Cardiac muscle cell (in vitro differentiated cells and primary cell): ENCODE data around the gene MEGF9. TPM values are rescaled to one million over a fixed set of nuclear protein-coding genes. Genes with fewer than 3 reads are reported as not detected.

ENCODE experiments used
- DNase-seq, 2 donors: peaks; one replicate each; pipeline versions ENCODE4 v3.0.0 to v3.0.0-alpha.2; 2010 to 2017; ENCODE audit warnings: low read depth in 1 of 2, low spot score in 1 of 2
- H3K27ac ChIP-seq: fragments of 200-600 bp; sonication (generic); 2 replicates; pipeline ENCODE4 v1.5.1; 2016
- H3K27me3 ChIP-seq: fragments of 200-600 bp; sonication (generic); 2 replicates; pipeline ENCODE4 v1.6.0; 2016; ENCODE audit warnings: control low read depth
- H3K36me3 ChIP-seq: fragments of 200-600 bp; sonication (generic); 2 replicates; pipeline ENCODE4 v1.5.1; 2016; ENCODE audit warnings: control low read depth
- H3K4me1 ChIP-seq: fragments of 200-600 bp; sonication (generic); 2 replicates; pipeline ENCODE4 v1.8.1; 2017; ENCODE audit warnings: low read depth, mild to moderate bottlenecking, mixed run types
- H3K4me3 ChIP-seq: fragments of 200-600 bp; sonication (generic); 2 replicates; pipeline ENCODE4 v1.5.1; 2016; ENCODE audit warnings: mild to moderate bottlenecking
- H3K9me3 ChIP-seq: fragments of 200-600 bp; sonication (generic); 2 replicates; pipeline ENCODE4 v1.5.1; 2017; ENCODE audit warnings: low read depth, mild to moderate bottlenecking, control low read depth
- CTCF ChIP-seq: IDR thresholded peaks from 2 replicates; pipeline ENCODE4 v1.5.1; 2012; ENCODE audit warnings: low read depth, mild to moderate bottlenecking, low read length
- polyA plus RNA-seq: library from polyadenylated mRNA; unstranded; fragments of >200 nt; fragmentation: Nextera tagmentation; extraction: Ambion mirVana; gene quantifications from 2 replicates; pipeline ENCODE4 v1.2.1, GENCODE V29; 2016
- total RNA-seq: library from RNA; depleted of rRNA; stranded (reverse); fragments of >200 nt; gene quantifications from 2 replicates; pipeline ENCODE4 v1.2.3, GENCODE V29; 2016

The MEGF9 gene
- total and polyA plus RNA-seq, 2 experiments from 2014 or later, result 0.60 to 1.8 TPM

GRCh38 chr9:120668399-120668798 is 45.9 kb downstream of the MEGF9 start:
- peak in 1 of 2 donors; percentile 11 for DNase-seq
- Histone ChIP-seq H3K27me3 (peaks cover 27% of the 10 kb centered on the region), H3K4me1 (no peaks in the 10 kb centered on the region), H3K27ac (no peak overlapping the region), H3K36me3 (no peaks in the 10 kb centered on the region), H3K9me3 (no peaks in the 10 kb centered on the region), H3K4me3 (no peak overlapping the region)
- no peak for TF ChIP-seq CTCF

GRCh38 chr9:120663950-120664349 is 50.3 kb downstream of the MEGF9 start:
- H3K27ac ChIP-seq, result no peak overlapping the region
- no peaks in the 10 kb centered on the region for H3K36me3 ChIP-seq
- H3K4me1 ChIP-seq, result no peaks in the 10 kb centered on the region
- no peak for TF ChIP-seq CTCF
- H3K27me3 ChIP-seq, result peaks cover 7% of the 10 kb centered on the region
- no peak for DNase-seq
- no peak overlapping the region for H3K4me3 ChIP-seq
- no peaks in the 10 kb centered on the region for H3K9me3 ChIP-seq

GRCh38 chr9:120663380-120663779 is 50.9 kb downstream of the MEGF9 start:
- no peak for DNase-seq
- Histone ChIP-seq H3K9me3 (no peaks in the 10 kb centered on the region), H3K4me1 (no peaks in the 10 kb centered on the region), H3K4me3 (no peak overlapping the region), H3K27ac (no peak overlapping the region), H3K36me3 (no peaks in the 10 kb centered on the region), H3K27me3 (peaks cover 7% of the 10 kb centered on the region)
- no peak for TF ChIP-seq CTCF

GRCh38 chr9:120662513-120662912 is 51.8 kb downstream of the MEGF9 start:
- no peak for DNase-seq

GRCh38 chr9:120659676-120660075 is 54.6 kb downstream of the MEGF9 start:
- Histone ChIP-seq H3K4me1 (no peaks in the 10 kb centered on the region), H3K9me3 (no peaks in the 10 kb centered on the region), H3K36me3 (no peaks in the 10 kb centered on the region), H3K27me3 (peaks cover 7% of the 10 kb centered on the region), H3K27ac (no peak overlapping the region), H3K4me3 (no peak overlapping the region)
- no peak for DNase-seq
- no peak for TF ChIP-seq CTCF

More at GRCh38 chr9:120662513-120662912, 51.8 kb downstream of the MEGF9 start:
- H3K27ac ChIP-seq, result no peak overlapping the region
- no peaks in the 10 kb centered on the region for H3K9me3 ChIP-seq
- no peaks in the 10 kb centered on the region for H3K36me3 ChIP-seq
- no peak overlapping the region for H3K4me3 ChIP-seq
- no peaks in the 10 kb centered on the region for H3K4me1 ChIP-seq
- H3K27me3 ChIP-seq, result peaks cover 7% of the 10 kb centered on the region
- no peak for TF ChIP-seq CTCF

- Histone ChIP-seq H3K36me3 (no peaks in the 10 kb centered on the region), H3K4me3 (no peak overlapping the region), H3K27ac (no peak overlapping the region), H3K4me1 (no peaks in the 10 kb centered on the region), H3K9me3 (no peaks in the 10 kb centered on the region), H3K27me3 (peaks cover 7% of the 10 kb centered on the region)
- TF ChIP-seq CTCF, result no peak
- DNase-seq, result no peak
These were observed 55.1 kb downstream of the MEGF9 start for GRCh38 chr9:120659209-120659608.
